ENCODE measurements around the gene ANKS1B.

Gene ANKS1B

GRCh38 chr12:98837134-98837752 lies 1147.5 kb downstream of the ANKS1B start (continued):
- peak; percentile 72 for TF ChIP-seq ZNF366 (tag by site-specific recombination; conservative IDR thresholded peaks at IDR 0.05)
- TF ChIP-seq ZSCAN30 (tag by site-specific recombination; IDR thresholded peaks at IDR 0.05) = peak; percentile 78
- TF ChIP-seq PATZ1 (tag by site-specific recombination; IDR thresholded peaks at IDR 0.05) = 0 out of 2 replicates have a peak, but pooled peaks have one; percentile 22
- TF ChIP-seq, protein P1, sequence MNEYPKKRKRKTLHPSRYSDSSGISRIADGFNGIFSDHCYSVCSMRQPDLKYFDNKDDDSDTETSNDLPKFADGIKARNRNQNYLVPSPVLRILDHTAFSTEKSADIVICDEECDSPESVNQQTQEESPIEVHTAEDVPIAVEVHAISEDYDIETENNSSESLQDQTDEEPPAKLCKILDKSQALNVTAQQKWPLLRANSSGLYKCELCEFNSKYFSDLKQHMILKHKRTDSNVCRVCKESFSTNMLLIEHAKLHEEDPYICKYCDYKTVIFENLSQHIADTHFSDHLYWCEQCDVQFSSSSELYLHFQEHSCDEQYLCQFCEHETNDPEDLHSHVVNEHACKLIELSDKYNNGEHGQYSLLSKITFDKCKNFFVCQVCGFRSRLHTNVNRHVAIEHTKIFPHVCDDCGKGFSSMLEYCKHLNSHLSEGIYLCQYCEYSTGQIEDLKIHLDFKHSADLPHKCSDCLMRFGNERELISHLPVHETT (tag by site-specific recombination; IDR thresholded peaks at IDR 0.05) = 0 out of 2 replicates have a peak, but pooled peaks have one; percentile 36
- TF ChIP-seq SCRT2 (tag by site-specific recombination; IDR thresholded peaks at IDR 0.05) = peak; percentile 100
- peak; percentile 71 for TF ChIP-seq GLIS1 (tag by site-specific recombination; IDR thresholded peaks at IDR 0.05)
- TF ChIP-seq ZNF10 (tag by site-specific recombination; IDR thresholded peaks at IDR 0.05) = peak; percentile 39
- peak; percentile 46; the same call in 1 of the 2 replicates for TF ChIP-seq ZNF600 (tag by site-specific recombination; IDR thresholded peaks at IDR 0.05)
- TF ChIP-seq, protein P2, sequence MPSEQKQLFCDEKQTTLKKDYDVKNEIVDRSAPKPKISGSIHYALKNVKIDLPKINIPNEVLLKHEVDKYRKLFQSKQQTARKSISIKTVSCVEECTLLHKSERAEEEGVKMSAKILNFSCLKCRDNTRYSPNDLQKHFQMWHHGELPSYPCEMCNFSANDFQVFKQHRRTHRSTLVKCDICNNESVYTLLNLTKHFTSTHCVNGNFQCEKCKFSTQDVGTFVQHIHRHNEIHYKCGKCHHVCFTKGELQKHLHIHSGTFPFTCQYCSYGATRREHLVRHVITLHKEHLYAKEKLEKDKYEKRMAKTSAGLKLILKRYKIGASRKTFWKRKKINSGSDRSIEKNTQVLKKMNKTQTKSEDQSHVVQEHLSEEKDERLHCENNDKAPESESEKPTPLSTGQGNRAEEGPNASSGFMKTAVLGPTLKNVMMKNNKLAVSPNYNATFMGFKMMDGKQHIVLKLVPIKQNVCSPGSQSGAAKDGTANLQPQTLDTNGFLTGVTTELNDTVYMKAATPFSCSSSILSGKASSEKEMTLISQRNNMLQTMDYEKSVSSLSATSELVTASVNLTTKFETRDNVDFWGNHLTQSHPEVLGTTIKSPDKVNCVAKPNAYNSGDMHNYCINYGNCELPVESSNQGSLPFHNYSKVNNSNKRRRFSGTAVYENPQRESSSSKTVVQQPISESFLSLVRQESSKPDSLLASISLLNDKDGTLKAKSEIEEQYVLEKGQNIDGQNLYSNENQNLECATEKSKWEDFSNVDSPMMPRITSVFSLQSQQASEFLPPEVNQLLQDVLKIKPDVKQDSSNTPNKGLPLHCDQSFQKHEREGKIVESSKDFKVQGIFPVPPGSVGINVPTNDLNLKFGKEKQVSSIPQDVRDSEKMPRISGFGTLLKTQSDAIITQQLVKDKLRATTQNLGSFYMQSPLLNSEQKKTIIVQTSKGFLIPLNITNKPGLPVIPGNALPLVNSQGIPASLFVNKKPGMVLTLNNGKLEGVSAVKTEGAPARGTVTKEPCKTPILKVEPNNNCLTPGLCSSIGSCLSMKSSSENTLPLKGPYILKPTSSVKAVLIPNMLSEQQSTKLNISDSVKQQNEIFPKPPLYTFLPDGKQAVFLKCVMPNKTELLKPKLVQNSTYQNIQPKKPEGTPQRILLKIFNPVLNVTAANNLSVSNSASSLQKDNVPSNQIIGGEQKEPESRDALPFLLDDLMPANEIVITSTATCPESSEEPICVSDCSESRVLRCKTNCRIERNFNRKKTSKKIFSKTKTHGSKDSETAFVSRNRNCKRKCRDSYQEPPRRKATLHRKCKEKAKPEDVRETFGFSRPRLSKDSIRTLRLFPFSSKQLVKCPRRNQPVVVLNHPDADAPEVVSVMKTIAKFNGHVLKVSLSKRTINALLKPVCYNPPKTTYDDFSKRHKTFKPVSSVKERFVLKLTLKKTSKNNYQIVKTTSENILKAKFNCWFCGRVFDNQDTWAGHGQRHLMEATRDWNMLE (tag by site-specific recombination; conservative IDR thresholded peaks at IDR 0.05; ENCODE audit: low read depth) = peak; percentile 34; the same call in 1 of the 2 replicates
- peak; percentile 82 for TF ChIP-seq ZNF362 (tag by site-specific recombination; IDR thresholded peaks at IDR 0.05)
- TF ChIP-seq, protein P3, sequence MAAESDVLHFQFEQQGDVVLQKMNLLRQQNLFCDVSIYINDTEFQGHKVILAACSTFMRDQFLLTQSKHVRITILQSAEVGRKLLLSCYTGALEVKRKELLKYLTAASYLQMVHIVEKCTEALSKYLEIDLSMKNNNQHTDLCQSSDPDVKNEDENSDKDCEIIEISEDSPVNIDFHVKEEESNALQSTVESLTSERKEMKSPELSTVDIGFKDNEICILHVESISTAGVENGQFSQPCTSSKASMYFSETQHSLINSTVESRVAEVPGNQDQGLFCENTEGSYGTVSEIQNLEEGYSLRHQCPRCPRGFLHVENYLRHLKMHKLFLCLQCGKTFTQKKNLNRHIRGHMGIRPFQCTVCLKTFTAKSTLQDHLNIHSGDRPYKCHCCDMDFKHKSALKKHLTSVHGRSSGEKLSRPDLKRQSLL (tag by site-specific recombination; IDR thresholded peaks at IDR 0.05) = peak; percentile 71
- TF ChIP-seq, protein P4, sequence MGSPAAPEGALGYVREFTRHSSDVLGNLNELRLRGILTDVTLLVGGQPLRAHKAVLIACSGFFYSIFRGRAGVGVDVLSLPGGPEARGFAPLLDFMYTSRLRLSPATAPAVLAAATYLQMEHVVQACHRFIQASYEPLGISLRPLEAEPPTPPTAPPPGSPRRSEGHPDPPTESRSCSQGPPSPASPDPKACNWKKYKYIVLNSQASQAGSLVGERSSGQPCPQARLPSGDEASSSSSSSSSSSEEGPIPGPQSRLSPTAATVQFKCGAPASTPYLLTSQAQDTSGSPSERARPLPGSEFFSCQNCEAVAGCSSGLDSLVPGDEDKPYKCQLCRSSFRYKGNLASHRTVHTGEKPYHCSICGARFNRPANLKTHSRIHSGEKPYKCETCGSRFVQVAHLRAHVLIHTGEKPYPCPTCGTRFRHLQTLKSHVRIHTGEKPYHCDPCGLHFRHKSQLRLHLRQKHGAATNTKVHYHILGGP (tag by site-specific recombination; IDR thresholded peaks at IDR 0.05) = peak; percentile 61
- peak; percentile 80 for TF ChIP-seq ZNF843 (tag by site-specific recombination; IDR thresholded peaks at IDR 0.05)
- TF ChIP-seq, protein P5, sequence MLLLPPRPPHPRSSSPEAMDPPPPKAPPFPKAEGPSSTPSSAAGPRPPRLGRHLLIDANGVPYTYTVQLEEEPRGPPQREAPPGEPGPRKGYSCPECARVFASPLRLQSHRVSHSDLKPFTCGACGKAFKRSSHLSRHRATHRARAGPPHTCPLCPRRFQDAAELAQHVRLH (tag by site-specific recombination; IDR thresholded peaks at IDR 0.05) = 0 out of 2 replicates have a peak, but pooled peaks have one; percentile 29
- TF ChIP-seq ZEB2 (tag by site-specific recombination; IDR thresholded peaks at IDR 0.05) = peak; percentile 84
- 0 out of 2 replicates have a peak, but pooled peaks have one; percentile 8 for TF ChIP-seq ZNF654 (tag by site-specific recombination; IDR thresholded peaks at IDR 0.05; ENCODE audit: low read depth)
- TF ChIP-seq KLF10 (tag by site-specific recombination; IDR thresholded peaks at IDR 0.05) = peak; percentile 72
- TF ChIP-seq TSHZ1 (tag by site-specific recombination; IDR thresholded peaks at IDR 0.05; ENCODE audit: borderline replicate concordance) = peak; percentile 59
- TF ChIP-seq FEZF1 (tag by site-specific recombination; IDR thresholded peaks at IDR 0.05) = peak; percentile 45; the same call in 1 of the 2 replicates
- TF ChIP-seq WT1 (tag by site-specific recombination; IDR thresholded peaks at IDR 0.05) = 0 out of 2 replicates have a peak, but pooled peaks have one; percentile 35
- peak; percentile 98 for TF ChIP-seq ZIC2 (tag by site-specific recombination; IDR thresholded peaks at IDR 0.05)
- peak; percentile 82 for TF ChIP-seq ZNF660 (tag by site-specific recombination; IDR thresholded peaks at IDR 0.05)
- TF ChIP-seq GFI1B (tag by site-specific recombination; IDR thresholded peaks at IDR 0.05) = peak; percentile 82

All from HEK293 (cell line).